ENCODE data around the gene MACIR.

DNA sequence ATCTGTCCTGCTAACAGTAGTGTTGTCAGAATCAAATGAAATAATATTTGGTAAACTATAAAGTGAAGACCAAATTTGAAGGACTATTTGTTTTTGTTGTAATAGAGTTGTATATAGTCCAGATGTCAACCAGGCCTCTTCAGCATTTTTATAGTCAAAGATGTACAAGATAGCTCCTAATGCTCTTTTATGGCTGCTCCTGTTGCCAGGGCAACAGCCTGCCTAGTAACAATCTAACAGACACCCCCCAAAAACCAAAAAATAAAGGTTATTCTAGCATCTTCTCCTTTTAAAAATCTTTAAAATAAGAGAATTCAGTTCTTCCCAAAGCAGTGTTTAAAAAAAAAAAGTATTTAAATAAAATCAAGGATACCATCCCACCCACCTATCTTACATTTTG, 49.5 kb upstream of the MACIR start:
- TF ChIP-seq RAD21 (IDR thresholded peaks at IDR 0.05; ENCODE audit: low read depth) (no peak), EGR1 (IDR thresholded peaks at IDR 0.05) (no peak), TAF1 (IDR thresholded peaks at IDR 0.05; ENCODE audit: low read depth) (no peak), EP300 (IDR thresholded peaks at IDR 0.05; ENCODE audit: borderline replicate concordance) (no peak), CEBPB (IDR thresholded peaks at IDR 0.05) (no peak), REST (IDR thresholded peaks at IDR 0.05; ENCODE audit: low read depth) (no peak), CREB1 (IDR thresholded peaks at IDR 0.05; ENCODE audit: low read depth) (no peak), USF1 (IDR thresholded peaks at IDR 0.05) (no peak), YY1 (IDR thresholded peaks at IDR 0.05; ENCODE audit: low read depth) (no peak), ZBTB7A (IDR thresholded peaks at IDR 0.05; ENCODE audit: low read depth) (no peak)
- TF ChIP-seq, protein P1, sequence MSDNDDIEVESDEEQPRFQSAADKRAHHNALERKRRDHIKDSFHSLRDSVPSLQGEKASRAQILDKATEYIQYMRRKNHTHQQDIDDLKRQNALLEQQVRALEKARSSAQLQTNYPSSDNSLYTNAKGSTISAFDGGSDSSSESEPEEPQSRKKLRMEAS (IDR thresholded peaks at IDR 0.05), result no peak

Measured in Ishikawa (cell line).